ENCODE results near the gene SLC8A3. TPM values are rescaled to one million over a fixed set of nuclear protein-coding genes. Genes with fewer than 3 reads are reported as not detected.

SLC8A3 gene
- total and polyA plus RNA-seq, 9 of the 15 experiments (the other 6 are each of a cell fraction or from before 2014, with no cell fraction given) = not detected

GRCh38 chr14:70173569-70173968 is 15.2 kb downstream of the SLC8A3 start:
- Histone ChIP-seq H3K27ac (ENCODE audit: extremely low read depth, low read depth, low read length) (no peak overlapping the region), H3K36me3 (ENCODE audit: control insufficient read depth, insufficient read depth, low read length) (no peaks in the 10 kb centered on the region), H3K9me3 (replicated peaks; ENCODE audit: control insufficient read depth, insufficient read depth, low read depth, low read length) (no peaks in the 10 kb centered on the region), H3K79me2 (ENCODE audit: control insufficient read depth, insufficient read depth, low read length) (no peaks in the 10 kb centered on the region), H3K4me1 (replicated peaks in 1 of 2; ENCODE audit: control insufficient read depth in 2 of 2, insufficient read depth in 2 of 2, low read length in 2 of 2) (no peaks in the 10 kb centered on the region), H3K27me3 (ENCODE audit: control insufficient read depth in 2 of 2, insufficient read depth in 2 of 2, low read length in 2 of 2) (peaks cover 0 to 2% of the 10 kb centered on the region in 2 experiments; a peak in 2 of 5 replicates), H3K4me2 (ENCODE audit: insufficient read depth, low read length) (no peak overlapping the region), H3K9ac (ENCODE audit: insufficient read depth in 1 of 2, low read depth in 2 of 2, low read length in 2 of 2) (no peak overlapping the region), H3K9me1 (ENCODE audit: control insufficient read depth, insufficient read depth, low read length) (no peaks in the 10 kb centered on the region), H4K20me1 (replicated peaks; ENCODE audit: control insufficient read depth, insufficient read depth, low read length) (no peaks in the 10 kb centered on the region), H2AFZ (ENCODE audit: low read depth, low read length) (no peak overlapping the region), H3K4me3 (no peak overlapping the region)
- ChIA-PET POLR2A (no interaction called here), CTCF (ENCODE audit: low intra/inter-chr PET ratio) (no interaction called here)
- 4% methylated on average over 4 of the region's 6 CpGs for WGBS (ENCODE audit: insufficient coverage, low coverage, missing lambda C conversion rate)
- DNase-seq (ENCODE audit: extremely low read depth in 1 of 4, low spot score in 3 of 4) (no peak), FAIRE-seq (no peak), ATAC-seq (no peak)
- in situ Hi-C loops (cut with MboI) (no loop called here), intact Hi-C loops (cut with micrococcal nuclease) (no loop called here)
- BruUV-seq (replicated peaks) = no TSS peak
- TF ChIP-seq SRF (CRISPR knock-in tag; IDR thresholded peaks at IDR 0.05) (no peak), ID3 (CRISPR knock-in tag; IDR thresholded peaks at IDR 0.05) (no peak), ID3 (tag; IDR thresholded peaks at IDR 0.05) (no peak), ZNF165 (CRISPR knock-in tag; IDR thresholded peaks at IDR 0.05; ENCODE audit: borderline replicate concordance) (no peak), FOXK1 (CRISPR knock-in tag; IDR thresholded peaks at IDR 0.05; ENCODE audit: borderline replicate concordance) (no peak), ZBTB7A (IDR thresholded peaks at IDR 0.05; ENCODE audit: borderline replicate concordance, control insufficient read depth, low read depth, low read length) (no peak), HSF4 (CRISPR knock-in tag; IDR thresholded peaks at IDR 0.05; ENCODE audit: borderline replicate concordance) (no peak), FOSL1 (tag; conservative IDR thresholded peaks at IDR 0.05) (no peak), ZNF232 (CRISPR knock-in tag; IDR thresholded peaks at IDR 0.05) (no peak), ZBTB11 (CRISPR knock-in tag; IDR thresholded peaks at IDR 0.05) (no peak), ZNF76 (CRISPR knock-in tag; IDR thresholded peaks at IDR 0.05; ENCODE audit: borderline replicate concordance) (no peak), TCF7 (IDR thresholded peaks at IDR 0.05; ENCODE audit: borderline replicate concordance) (no peak), CC2D1A (IDR thresholded peaks at IDR 0.05) (no peak), RNF219 (CRISPR knock-in tag; IDR thresholded peaks at IDR 0.05) (no peak), HDGF (IDR thresholded peaks at IDR 0.05) (no peak), DEAF1 (CRISPR knock-in tag; IDR thresholded peaks at IDR 0.05) (no peak)
